BJ (cell line): Measurements from ENCODE around the gene PRR5L. TPM values are rescaled to one million over a fixed set of nuclear protein-coding genes. Genes with fewer than 3 reads are reported as not detected.

ENCODE experiments used
- CTCF ChIA-PET: fragments of 350-600 bp; formaldehyde crosslinking; extraction: SDS; loops from one replicate; lab custom pipeline; 2021; ENCODE audit warnings: antibody characterized with exemption, inconsistent platforms; lab: Yijun Ruan, JAX
- POLR2A ChIA-PET: fragments of 300-600 bp; sonication (Branson Sonifier 250); formaldehyde crosslinking; extraction: SDS; loops from one replicate; lab custom pipeline; 2021; ENCODE audit warnings: antibody characterized with exemption; lab: Charles Lee
- DNase-seq: peaks from one replicate; pipeline ENCODE4 v3.0.0-alpha.2; 2011; ENCODE audit warnings: low read depth
- H3K27me3 ChIP-seq: 2 replicates; pipeline ENCODE4 v1.6.0; 2011; ENCODE audit warnings: low read length; ENCODE audit not compliant: control insufficient read depth, insufficient read depth
- H3K36me3 ChIP-seq: 2 replicates; pipeline ENCODE4 v1.5.1; 2011; ENCODE audit warnings: low read length; ENCODE audit not compliant: control insufficient read depth, insufficient read depth
- H3K4me3 ChIP-seq: 2 replicates; pipeline ENCODE4 v1.5.1; 2011; ENCODE audit warnings: low read depth, mild to moderate bottlenecking, control low read depth, low read length
- polyA plus RNA-seq: library from polyadenylated mRNA; depleted of rRNA; stranded (reverse); fragments of >200 nt; gene quantifications from 2 replicates; pipeline ENCODE4 v1.2.3, GENCODE V29; 2011
- TF ChIP-seq, protein P1 (sequence below): IDR thresholded peaks from 2 replicates; pipeline ENCODE4 v1.5.1; 2011; ENCODE audit warnings: low read depth, mild to moderate bottlenecking, control low read depth, inconsistent platforms, low read length, moderate library complexity; ENCODE audit not compliant: insufficient read depth

Gene PRR5L
- polyA plus RNA-seq, 1 experiment: 13.3 TPM

DNA sequence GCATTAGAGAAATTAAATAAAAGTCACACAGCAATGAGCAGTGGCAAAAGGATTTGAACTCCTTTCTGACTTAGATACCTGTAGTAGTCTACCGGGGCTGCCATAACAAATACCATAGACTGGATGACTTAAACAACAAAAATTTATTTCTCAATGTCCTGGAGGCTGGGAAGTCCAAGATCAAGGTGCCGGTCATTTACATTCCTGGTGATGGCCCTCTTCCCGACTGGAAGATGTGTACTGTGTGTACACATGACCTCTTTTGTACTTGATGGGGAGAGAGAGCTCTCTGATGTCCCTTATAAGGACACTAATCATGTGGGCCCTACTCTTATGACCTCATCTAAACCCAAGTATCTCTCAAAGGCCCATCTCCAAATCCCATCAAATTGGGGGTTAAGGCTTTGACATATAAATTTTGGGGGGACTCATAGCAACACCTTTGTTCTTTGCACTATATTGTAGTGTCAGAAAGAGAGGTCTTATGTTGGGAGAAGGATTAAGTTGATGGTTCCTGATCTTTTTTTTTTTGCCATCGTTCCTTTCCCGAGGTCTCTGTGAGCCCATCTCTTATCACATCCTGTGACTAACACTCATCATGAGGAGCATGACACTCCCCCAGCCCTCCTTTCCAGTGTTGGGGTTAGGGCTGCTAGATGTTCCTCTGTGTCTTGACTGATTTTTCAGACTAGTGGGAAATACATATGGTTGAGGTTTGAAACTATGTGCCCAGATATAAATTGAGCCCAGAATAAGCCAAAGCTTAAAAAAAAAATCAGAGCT lies 109.7 kb downstream of the PRR5L start:
- ChIA-PET CTCF (interaction anchor here (1.5 kb wide), 1 partner anchor 87 kb away, joined by 3 read pairs; no protein-coding TSS in a partner anchor), POLR2A (no interaction called here)
- H3K36me3 ChIP-seq: peaks cover 6% of the 10 kb centered on the region
- TF ChIP-seq, protein P1, sequence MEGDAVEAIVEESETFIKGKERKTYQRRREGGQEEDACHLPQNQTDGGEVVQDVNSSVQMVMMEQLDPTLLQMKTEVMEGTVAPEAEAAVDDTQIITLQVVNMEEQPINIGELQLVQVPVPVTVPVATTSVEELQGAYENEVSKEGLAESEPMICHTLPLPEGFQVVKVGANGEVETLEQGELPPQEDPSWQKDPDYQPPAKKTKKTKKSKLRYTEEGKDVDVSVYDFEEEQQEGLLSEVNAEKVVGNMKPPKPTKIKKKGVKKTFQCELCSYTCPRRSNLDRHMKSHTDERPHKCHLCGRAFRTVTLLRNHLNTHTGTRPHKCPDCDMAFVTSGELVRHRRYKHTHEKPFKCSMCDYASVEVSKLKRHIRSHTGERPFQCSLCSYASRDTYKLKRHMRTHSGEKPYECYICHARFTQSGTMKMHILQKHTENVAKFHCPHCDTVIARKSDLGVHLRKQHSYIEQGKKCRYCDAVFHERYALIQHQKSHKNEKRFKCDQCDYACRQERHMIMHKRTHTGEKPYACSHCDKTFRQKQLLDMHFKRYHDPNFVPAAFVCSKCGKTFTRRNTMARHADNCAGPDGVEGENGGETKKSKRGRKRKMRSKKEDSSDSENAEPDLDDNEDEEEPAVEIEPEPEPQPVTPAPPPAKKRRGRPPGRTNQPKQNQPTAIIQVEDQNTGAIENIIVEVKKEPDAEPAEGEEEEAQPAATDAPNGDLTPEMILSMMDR: no peak
- no peaks in the 10 kb centered on the region for H3K27me3 ChIP-seq
- no peak overlapping the region for H3K4me3 ChIP-seq
- no peak for DNase-seq

DNA sequence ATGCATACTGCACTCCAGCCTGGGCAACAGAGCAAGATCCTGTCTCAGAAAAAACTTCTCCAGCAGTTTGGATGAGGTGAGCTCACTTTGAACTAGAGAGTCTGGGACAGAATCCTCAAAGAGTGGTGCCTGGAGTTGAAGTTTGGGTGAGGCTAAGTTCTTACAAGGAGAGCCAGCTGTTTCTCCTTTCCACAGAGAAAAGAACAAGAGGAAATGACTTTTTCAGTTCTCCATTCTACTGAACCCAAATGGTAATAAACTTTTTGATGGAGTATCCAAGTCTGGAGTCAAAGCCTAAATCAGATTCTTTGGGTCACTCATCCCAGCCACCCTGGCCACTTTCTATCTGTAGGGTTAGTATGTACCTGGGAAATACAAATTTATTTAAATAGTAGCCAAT lies 111.3 kb downstream of the PRR5L start:
- Histone ChIP-seq H3K27me3 (no peaks in the 10 kb centered on the region), H3K4me3 (no peak overlapping the region), H3K36me3 (peaks cover 7% of the 10 kb centered on the region)
- TF ChIP-seq, protein P1: no peak
- POLR2A ChIA-PET: interaction anchor here (0.6 kb wide), 1 partner anchor 107 kb away, joined by 3 read pairs; no protein-coding TSS in a partner anchor
- DNase-seq: no peak
- CTCF ChIA-PET: interaction anchor here (0.7 kb wide), 1 partner anchor 11 kb away, joined by 3 read pairs; no protein-coding TSS in a partner anchor

DNA sequence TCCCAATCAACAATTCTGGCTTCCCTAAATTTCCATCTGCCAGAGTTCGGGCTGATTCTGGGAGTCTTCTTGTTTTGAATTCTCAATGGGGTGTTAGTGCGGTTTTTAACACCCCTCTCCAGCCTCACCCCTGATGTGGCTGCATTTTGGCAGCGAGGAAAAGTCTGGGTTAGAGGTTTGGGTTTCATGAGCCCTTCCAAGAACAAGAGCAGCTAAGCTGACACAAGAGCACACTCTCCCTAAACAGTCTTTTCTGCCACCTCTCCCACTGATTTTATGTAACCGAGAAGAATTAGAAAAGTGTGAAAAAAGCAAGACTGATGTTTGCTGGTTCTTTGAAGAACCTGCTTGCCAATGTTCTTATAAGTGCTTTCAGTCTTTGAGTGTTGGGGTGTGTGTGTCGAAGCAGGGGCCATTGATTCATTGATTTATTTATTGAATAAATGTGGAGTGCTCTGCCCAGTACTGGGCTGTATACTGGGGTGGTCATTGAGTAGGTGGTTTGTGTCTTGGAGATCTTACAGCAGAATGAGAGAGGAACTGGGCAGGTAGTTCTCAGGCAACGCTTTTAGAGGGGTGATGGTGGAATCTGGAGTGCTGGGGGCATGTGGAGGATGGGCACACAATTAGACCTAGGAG lies 112.5 kb downstream of the PRR5L start:
- ChIA-PET POLR2A (no interaction called here), CTCF (no interaction called here)
- Histone ChIP-seq H3K27me3 (no peaks in the 10 kb centered on the region), H3K4me3 (no peak overlapping the region), H3K36me3 (peaks cover 6% of the 10 kb centered on the region)
- DNase-seq: no peak
- TF ChIP-seq, protein P1: no peak

DNA sequence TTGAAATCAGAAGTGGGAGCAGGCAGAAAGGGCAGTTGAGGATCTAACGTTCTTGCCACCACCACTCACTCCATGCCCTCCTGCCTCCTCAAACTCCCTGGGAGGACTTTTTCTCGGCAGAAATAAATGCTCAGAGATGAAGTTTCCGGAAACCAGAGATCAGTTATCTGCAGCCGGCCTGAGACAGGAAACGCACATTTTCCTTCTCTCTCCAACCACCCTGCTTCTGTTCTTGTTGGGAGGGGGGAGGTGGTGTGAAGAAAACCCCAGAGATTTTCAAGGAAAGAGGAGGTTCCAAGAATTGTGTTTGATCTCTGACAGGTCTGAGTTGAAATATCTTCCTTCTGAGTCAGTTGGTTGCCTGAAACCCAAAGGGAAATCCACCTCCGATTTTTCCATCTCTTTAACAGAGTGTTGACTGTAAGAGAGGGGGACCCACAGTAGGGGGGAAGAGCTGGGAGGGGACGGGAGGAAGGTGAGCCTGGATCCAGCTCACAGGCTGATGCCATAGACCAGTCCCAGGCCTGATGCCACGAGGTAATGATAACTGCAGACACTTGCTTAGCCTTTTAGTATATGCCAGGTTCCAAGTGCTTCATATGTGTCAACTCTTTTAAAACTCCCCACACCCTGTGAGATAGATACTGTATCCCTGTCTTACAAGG lies 113.2 kb downstream of the PRR5L start:
- DNase-seq: no peak
- Histone ChIP-seq H3K4me3 (no peak overlapping the region), H3K27me3 (no peaks in the 10 kb centered on the region), H3K36me3 (peaks cover 6% of the 10 kb centered on the region)
- TF ChIP-seq, protein P1: no peak
- POLR2A ChIA-PET: no interaction called here
- CTCF ChIA-PET: no interaction called here

DNA sequence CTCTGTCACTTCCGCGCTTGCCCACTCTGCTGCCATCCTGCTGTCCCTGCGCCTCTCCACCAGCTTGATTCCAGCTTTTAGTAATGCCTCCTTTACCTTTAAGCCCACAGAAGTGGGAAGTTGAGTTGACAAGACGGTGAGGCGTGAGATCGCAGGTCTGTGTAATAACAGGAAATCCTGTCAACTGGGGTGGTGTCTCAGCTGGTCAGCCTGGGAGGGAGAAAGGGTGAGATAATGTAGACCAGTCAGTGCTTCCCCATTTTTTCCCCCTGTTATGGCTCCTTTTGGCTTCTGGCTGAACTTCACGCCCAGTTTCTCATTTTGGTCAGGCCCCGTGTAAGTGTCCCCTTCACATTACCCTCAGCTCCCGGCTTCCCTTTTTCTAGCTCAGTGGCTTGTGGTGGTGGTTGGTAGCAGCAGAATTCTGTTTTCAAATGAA lies 115.1 kb downstream of the PRR5L start:
- CTCF ChIA-PET: interaction anchor here (0.9 kb wide), 1 partner anchor 82 kb away, joined by 3 read pairs; no protein-coding TSS in a partner anchor
- H3K4me3 ChIP-seq: no peak overlapping the region
- POLR2A ChIA-PET: no interaction called here
- no peak for DNase-seq
- TF ChIP-seq, protein P1: no peak
- peaks cover 6% of the 10 kb centered on the region for H3K36me3 ChIP-seq
- no peaks in the 10 kb centered on the region for H3K27me3 ChIP-seq
